GM18520 (cell line): Measurements from ENCODE around the gene GARIN5A.

Experiments
- ATAC-seq: cut with Tn5 transposase; IDR thresholded peaks from one replicate; pipeline ENCODE4 v1.9.1; 2021; ENCODE audit not compliant: unreplicated experiment

GARIN5A gene

DNA sequence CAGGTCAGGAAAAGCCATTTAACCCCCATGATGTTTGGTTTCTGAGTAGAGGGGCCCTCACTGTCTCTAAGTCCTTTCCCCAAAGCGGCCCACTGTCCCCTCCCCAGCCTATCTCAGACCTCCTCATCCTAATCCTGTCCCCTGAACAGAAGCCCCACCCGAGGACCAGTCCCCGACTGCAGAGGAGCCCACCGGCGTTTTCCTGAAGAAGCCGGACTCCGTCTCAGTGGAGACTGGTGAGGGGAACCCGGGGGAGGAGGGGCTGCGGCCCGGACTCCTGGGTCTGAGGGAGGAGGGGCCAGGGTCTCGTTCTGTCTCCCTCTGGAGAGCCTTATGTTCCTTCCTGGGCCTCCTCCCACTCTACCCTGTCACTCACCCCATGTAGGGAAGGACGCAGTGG, 41.0 kb downstream of the GARIN5A start:
- ATAC-seq, result no peak

DNA sequence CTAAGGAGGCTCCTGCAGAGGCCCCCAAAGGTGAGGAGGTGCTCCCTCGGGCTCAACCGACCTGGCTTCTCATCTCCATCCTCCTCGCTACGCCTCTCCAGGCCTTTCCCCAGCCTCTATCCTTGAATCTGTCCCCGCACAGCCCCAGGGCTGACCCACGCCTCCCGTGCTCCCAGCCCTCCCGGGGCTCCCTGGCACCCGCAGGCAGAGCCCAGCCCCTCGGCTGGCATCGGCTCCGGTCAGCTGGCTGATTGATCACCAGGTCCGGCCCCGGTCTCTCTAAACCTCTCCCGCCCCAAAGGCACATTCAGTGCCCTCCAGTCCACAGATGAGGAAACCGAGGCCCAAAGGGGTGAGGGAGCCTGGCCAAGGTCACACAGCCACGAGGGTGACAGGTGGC, 41.4 kb downstream of the GARIN5A start:
- no peak for ATAC-seq

DNA sequence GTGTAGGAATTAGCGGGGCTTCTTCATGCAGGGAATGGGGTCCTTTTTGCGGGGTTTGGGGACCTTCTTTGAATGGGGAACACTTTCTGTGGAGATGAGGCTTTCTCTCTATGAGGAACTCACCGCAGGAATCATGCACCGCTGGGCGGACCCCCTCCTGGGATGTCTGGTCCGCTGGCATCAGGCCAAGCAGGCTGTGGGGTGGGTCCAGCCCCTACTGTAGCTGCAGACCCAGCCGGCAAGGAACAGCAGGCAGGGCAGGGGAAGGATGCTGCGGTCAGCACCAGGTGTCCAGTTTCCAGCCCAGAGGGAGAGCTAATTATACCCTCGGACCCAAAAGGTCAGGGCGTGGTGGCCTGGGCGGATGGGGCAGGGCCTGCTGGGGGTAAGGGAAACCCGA, 42.1 kb downstream of the GARIN5A start:
- ATAC-seq, result no peak

DNA sequence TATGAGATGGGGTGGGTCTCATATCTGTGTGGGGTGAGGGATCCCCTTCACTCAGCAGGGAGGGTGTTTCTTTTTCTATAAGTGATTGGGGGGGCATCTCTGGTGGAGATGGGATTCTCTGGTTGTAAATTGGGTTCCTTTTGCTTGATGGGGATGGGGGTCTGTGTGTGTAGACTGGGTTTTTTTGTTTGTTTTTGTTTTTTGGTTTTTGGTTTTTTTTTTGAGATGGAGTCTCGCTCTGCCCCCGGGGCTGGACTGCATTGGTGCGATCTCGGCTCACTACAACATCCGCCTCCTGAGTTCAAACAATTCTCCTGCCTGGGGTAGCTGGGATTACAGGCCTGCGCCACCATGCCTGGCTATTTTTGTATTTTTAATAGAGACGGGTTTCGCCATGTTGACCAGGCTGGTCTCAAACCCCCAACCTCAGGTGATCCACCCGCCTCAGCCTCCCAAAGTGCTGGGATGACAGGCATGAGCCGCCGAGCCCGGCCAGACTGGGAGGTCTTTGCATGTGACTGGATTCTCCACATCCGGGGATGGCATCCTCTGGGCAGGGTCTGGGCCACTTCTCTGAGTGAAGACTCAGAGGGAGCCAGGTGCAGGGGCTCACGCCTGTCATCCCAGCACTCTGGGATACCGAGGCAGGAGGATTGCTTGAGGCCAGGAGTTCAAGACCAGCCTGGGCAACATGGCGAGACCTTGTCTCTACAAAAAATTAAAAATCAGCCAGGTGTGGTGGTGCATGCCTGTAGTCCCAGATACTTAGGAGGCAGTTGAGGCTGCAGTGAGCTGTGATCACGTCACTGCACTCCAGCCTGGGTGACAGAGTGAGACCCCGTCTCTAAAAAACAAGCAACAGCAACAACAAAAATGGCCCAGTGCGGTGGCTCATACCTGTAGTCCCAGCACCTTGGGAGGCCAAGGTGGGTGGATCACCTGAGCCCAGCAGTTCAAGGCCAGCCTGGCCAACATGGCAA, 43.2 kb downstream of the GARIN5A start:
- ATAC-seq, result no peak

DNA sequence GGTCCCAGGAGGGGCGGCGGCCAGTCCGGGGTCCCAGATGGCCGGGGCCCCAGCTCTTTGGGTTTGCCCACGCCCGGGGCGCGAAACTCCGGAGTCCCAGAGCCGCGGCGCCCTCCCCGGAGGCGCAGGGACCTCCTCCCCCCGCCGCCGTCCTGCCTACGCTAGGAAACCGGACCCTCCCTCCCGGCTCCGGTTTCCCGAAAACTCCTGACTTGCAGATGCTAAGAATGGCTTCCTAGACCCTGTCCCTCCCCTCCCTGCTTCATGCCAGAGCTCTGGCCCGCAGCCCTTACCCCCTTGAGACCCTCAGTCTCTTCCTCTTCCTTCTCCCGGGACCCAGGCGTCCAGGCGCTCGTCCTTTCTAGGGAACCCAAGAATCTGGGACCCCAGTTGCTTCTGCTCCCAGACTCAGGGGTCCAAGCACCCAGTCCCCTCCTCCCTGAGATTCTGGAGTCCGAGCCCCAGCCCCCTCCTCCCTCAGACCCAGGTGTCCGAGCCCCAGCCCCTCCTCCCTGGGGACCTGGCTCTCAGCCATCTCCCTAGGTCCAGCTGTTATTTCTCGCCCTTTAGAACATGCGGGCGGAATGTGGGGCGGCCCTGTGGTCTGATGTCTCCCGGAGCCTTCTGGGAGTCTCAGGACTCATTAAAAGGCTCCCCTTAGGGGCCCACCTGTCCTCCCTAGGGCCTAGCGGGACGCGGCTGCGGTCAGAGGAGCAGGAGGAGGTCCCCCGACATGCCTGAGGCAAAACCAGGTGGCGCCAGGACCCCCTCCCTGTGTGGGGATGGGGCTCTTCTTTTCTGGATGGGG, 44.2 kb downstream of the GARIN5A start, which contains the start of gene MYBPC2:
Gene MYBPC2, plus strand, starts transcription at position 672 of the 808 bp plus-strand sequence. Its CDS starts 62 bp downstream, at position 734.
- no peak for ATAC-seq

DNA sequence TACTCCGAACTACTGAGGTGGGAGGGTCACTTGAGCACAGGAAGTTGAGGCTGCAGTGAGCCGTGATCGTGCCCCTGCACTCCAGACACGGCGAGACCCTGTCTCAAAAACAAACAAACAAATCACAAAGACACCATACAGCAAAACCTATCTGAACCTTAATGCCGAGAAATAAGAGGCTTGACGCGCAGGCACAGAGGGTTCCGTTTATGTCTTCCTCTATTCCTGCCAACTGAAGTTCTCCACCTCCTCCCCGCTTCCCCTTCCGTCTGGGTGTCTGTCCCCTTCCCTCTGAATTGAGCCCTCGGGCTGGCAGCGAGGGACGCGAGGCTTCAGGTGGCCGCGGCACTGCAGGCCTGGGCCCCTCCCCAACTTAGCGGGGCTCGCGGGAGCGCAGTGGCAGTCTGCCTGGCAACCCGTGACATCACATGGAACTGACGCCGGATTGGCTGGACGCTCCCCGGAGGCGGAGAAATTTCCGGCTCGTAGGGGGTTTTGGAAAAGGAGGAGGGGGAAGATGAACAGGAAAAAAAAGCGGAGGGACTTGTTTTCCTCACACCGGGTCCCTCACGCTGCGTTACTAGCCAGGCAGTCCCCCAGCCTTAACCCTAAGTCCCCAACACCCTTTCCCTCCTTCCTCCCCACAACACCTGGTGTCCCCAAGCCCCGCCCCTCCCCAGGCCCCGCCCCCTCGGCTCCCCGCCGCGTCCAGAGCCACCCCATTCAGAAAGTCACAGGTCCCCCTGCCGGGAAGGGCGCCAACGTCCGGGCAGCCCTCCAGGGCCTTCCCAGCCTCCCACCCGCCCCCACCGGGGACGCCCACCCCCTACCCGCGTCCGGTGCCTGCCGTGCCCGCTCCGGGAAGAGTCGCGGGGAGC, 45.1 kb downstream of the GARIN5A start:
- peak; percentile 49 for ATAC-seq

DNA sequence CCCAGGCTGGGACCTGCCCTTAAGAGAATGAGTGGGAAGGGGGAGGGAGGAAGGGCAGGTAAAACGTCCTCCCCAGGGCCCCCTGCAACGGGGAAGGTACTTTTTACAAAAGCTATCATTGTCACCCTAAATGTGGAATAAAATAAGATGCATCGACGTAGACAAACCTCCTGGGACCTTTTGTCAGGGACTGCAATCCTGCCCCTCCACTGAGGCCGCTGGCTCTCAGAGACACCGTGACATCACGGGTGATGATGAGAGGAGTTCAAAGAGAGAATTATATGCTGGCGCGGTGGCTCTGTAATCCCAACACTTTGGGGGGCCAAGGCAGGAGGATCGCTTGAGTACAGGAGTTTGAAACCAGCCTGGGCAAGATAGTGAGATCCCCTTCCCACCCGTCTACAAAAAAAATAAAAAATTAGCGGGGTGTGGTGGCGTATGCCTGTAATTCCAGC, 45.7 kb downstream of the GARIN5A start:
- ATAC-seq, result no peak

DNA sequence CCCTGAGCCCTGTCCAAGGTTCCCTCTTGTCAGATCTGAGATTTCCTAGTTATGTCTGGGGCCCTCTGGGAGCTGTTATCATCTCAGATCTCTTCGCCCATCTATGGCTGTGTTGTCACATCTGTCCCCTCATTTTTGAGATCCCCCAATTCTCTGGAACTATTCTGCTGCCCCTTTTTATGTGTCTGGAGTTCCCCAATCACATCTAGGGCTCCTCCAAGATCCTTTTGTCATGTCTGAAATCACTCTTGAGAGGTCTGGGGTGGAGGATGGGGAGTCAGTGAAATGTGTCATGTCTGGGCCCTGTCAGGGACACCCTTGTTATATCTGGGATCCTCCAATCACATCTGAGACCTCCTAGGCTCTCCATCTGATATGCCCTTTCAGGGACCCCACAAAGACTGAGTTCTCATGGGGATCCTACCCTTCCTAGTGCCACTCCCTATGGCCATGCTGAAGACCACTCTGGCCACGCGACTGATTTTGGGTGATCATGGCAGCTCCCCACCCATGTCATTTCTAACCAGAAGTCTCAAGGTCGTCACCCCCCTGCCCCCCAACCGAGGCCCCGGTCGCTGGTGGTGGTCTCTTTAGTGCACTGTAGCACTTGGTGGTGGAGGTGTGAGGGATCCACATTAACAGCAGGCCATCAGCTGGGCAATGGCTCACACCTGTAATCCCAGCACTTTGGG, 47.7 kb downstream of the GARIN5A start:
- ATAC-seq, result no peak

DNA sequence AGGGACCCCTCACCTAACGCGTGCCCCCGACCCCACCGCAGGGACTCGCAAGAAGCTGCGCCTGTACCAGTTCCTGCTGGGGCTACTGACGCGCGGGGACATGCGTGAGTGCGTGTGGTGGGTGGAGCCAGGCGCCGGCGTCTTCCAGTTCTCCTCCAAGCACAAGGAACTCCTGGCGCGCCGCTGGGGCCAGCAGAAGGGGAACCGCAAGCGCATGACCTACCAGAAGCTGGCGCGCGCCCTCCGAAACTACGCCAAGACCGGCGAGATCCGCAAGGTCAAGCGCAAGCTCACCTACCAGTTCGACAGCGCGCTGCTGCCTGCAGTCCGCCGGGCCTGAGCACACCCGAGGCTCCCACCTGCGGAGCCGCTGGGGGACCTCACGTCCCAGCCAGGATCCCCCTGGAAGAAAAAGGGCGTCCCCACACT, 48.6 kb downstream of the GARIN5A start:
- no peak for ATAC-seq

DNA sequence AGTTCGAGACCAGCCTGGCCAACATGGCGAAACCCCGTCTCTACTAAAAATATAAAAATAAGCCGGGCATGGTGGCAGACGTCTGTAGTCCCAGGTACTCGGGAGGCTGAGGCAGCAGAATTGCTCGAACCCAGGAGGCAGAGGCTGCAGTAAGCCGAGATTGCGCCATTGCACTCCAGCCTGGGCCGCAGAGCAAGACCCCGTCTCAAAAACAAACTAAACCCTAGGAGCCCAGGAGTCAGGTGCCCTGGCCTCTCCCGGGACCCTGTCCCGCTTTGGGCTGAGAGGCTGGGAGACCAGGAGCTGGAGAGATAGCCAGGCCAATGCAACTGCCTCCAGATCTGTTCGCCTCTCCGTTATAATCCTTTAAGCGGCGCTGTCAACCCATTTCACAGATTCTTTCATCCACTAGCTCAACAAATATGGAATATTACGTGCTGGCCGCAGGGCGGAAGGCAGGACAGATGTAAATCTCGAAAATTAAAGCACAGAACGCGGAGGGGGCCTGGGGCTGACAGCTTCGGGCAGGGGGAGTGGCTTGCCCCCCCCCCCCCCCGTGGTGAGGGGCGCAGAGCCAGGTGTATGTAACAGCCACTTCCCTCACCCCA, 49.2 kb downstream of the GARIN5A start:
- no peak for ATAC-seq

DNA sequence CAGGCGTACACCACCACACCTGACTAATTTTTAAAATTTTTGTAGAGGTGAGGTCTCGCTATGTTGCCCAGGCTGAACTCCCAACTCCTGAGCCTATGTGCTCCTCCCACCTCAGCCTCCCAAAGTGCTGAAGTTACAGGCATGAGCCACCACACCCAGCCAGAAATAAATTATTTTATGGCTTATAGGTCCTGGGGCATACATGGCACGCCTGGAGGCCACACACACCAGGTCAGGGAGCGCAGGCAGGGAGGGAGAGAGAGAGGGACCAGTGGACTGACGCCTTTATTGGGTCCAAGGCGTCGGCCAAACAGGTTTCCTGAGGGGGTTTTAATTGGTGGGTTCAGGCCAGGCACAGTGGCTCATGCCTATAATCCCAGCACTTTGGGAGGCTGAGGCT, 51.1 kb downstream of the GARIN5A start:
- no peak for ATAC-seq

DNA sequence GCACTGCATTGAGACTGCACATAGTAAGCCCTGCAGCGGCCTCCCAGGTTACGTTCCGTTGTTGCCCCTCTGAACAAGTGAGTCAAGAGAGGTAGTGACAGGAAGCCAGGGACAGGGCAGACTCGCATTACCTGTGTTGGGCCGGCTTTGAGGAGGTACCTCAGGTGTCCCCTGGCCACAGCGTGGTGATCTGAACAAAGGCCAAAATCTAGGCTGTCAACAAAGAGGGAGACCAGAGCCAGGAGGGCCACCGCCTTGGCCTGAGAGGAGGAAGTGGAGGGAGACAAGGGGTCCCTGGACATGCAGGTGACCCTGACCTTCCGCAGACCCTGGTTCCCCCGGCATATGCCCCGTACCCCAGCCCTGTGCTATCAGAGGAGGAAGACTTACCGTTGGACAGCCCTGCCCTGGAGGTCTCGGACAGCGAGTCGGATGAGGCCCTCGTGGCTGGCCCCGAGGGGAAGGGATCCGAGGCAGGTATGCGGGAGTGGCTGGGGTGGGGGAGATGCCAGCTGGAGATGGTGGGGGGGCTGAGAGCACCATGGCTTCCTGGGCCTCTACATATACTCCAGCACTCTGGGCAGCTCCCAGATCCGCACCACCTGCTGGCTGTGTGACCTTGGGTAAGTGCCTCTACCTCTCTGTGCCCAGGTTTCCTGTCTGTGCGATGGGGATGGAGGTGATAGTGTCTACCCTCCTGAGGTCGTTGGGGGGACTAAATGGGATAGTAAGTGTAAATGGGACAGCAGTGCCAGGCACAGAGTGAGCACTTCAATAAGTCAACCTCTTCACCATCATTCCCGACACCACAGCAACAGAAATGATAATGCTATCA, 53.2 kb downstream of the GARIN5A start:
- ATAC-seq, result no peak

DNA sequence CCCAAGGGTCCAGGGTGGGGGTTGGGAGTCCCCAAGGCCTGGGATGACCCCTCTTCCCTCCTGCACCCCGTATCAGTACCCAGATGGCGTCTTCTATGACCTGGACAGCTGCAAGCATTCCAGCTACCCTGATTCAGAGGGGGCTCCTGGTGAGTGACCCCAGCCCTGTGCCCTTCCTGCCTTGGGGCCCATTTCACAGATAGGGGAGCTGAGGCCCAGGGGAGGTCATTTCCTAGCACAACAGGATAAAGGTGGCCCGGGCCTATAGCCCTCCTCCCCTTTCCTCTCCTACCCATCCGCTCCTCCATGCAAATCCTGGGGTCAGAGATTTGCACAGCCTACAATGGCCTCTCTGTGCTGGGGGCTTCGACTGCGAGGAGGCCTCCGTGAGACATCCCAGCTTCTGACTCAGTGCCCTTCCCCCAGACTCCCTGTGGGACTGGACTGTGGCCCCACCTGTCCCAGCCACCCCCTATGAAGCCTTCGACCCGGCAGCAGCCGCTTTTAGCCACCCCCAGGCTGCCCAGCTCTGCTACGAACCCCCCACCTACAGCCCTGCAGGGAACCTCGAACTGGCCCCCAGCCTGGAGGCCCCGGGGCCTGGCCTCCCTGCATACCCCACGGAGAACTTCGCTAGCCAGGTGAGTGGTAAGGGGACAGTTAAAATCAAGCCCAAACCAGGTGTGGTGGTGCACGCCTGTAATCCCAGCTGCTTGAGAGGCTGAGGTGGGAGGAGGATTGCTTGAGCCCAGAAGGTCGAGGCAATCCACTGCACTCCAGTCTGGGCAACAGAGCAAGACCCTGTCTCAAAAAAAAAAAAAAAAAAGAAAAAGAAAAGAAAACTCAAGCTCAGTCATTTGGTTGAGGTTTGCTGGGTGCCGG, 54.0 kb downstream of the GARIN5A start:
- ATAC-seq, result no peak

DNA sequence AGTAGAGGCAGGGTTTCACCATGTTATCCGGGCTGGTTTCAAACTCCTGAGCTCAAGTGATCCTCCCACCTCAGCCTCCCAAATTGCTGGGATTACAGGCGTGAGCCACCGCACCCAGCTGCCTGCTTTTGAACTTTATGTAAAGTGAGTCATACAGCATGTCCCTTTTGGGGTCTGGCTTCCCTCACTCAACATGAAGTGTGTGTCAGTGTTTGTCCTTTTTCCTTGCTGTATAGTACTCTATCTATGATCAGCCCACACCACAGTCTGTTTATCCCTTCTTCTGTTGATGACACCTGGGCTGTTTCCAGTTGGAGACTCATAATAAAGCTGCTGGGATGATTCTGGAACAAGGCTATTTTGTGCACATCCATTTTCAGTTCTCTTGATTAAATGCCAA, 55.8 kb downstream of the GARIN5A start:
- no peak for ATAC-seq

DNA sequence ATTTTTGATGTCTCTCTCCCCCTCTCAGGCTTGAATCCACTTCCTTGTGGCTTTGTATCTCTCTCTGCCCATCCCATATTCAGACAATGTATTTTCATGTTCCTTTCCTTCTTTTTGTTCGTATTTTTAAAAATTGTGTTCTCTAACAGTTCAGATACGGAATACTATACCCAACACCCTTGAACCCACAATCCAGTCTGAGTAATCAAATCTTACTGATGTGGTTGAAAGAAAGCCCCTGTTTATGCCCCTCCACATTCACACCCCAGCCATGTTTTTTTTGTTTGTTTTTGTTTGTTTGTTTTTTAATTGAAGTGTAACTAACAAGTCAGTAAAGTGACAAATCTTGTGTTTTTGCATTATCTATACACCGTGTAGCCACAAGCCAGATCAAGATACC, 56.5 kb downstream of the GARIN5A start:
- no peak for ATAC-seq

DNA sequence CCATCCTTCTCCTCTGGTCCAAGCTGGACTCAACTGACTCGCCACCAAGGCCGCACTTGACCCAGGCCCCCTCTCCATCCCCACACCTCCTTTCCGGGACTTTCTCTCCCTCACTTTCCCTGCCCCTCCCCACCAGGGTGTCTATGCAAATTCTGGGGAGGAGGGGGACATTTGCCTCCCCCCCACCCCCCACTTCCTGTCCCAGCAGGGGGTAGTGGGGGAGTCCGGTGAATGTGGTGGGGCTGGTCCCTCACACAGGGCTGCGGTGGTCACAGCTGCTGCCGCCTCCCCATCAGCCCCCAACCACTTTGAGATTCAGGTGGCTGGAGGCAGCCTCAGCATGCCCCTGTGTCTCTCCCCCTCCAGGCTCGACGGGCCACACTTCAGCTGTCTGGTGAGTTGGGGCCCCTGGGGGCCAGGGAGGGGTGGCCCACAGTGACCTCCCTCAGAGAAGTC, 57.0 kb downstream of the GARIN5A start:
- no peak for ATAC-seq

DNA sequence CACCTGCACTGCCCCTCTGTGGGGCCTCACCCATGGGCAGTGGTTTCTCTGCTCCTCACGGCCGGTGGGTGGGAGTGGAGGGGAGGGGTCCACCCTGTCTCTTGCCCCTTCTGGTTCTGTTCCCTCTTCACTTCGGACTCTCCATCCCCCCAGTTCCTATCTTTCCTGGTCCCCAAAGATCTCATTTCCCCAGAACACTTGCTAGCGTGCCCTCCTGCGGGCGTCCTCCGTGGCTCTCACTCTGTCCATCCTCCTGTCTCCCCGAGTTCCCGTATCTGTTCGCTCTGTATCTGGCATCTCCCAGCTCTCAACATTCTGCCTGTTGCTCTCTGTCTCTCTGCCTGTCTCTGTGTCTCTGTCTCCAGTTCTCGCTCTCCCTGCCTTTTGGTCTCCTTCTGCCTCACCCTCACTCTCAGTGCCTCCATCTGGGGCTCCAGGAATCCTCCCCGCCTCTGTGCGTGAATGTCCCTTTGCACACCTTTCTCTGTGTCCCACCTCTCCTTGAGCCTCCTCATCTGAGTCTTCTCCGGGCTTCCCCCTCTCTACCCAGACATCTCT, 57.5 kb downstream of the GARIN5A start:
- no peak for ATAC-seq
